CD8-positive, alpha-beta memory T cell (primary cell): ENCODE data around the gene PRSS27. TPM values are rescaled to one million over a fixed set of nuclear protein-coding genes. Genes with fewer than 3 reads are reported as not detected.
"Not testable (repeated sequence)": the region's sequence is repeated elsewhere in the genome, so short reads cannot be mapped to it uniquely, and the experiment has no call there.

Experiments
- CTCF ChIA-PET: fragments of 350-600 bp; sonication (Branson Sonifier 250); formaldehyde crosslinking; loops from one replicate; lab custom pipeline; 2021; ENCODE audit warnings: antibody characterized with exemption; lab: Charles Lee
- POLR2A ChIA-PET: fragments of 350-600 bp; sonication (Branson Sonifier 250); formaldehyde crosslinking; loops from one replicate; lab custom pipeline; 2021; ENCODE audit warnings: antibody characterized with exemption; lab: Charles Lee
- DNase-seq, 5 donors: peaks; one replicate each; pipeline versions ENCODE4 v3.0.0 to v3.0.0-alpha.2; 2020 to 2022; ENCODE audit warnings: mixed read lengths in 1 of 5
- H3K27ac ChIP-seq: one replicate; pipeline ENCODE4 v1.7.0; 2013; ENCODE audit warnings: low read depth, mild to moderate bottlenecking, low read length, moderate library complexity
- H3K27me3 ChIP-seq: 2 replicates; pipeline ENCODE4 v1.7.0; 2013; ENCODE audit warnings: low read length, mild to moderate bottlenecking; ENCODE audit not compliant: insufficient read depth, poor library complexity, severe bottlenecking
- H3K36me3 ChIP-seq: 2 replicates; pipeline ENCODE4 v1.7.0; 2013; ENCODE audit warnings: mild to moderate bottlenecking, low read length, moderate library complexity; ENCODE audit not compliant: insufficient read depth
- H3K4me1 ChIP-seq: 2 replicates; pipeline ENCODE4 v1.7.0; 2013; ENCODE audit warnings: mild to moderate bottlenecking, low read length, moderate library complexity; ENCODE audit not compliant: insufficient read depth
- H3K4me3 ChIP-seq: 2 replicates; pipeline ENCODE4 v1.7.0; 2013; ENCODE audit warnings: mild to moderate bottlenecking, low read length
- H3K9me3 ChIP-seq: 2 replicates; pipeline ENCODE4 v1.7.0; 2013; ENCODE audit warnings: mild to moderate bottlenecking, low read length
- H3K27ac Mint-ChIP-seq, 8 donors: one replicate each; pipeline ENCODE4 v1.8.0; 2020 to 2021; ENCODE audit warnings: mixed read lengths in 8 of 8, mild to moderate bottlenecking in 6 of 8, inconsistent platforms in 3 of 8, moderate library complexity in 3 of 8
- H3K27me3 Mint-ChIP-seq, 2 donors: one replicate each; pipeline ENCODE4 v1.8.0; 2020 to 2021; ENCODE audit warnings: mixed read lengths in 2 of 2, mild to moderate bottlenecking in 1 of 2, moderate library complexity in 1 of 2
- H3K36me3 Mint-ChIP-seq, 3 donors: one replicate each; pipeline ENCODE4 v1.8.0; 2020 to 2021; ENCODE audit warnings: mixed read lengths in 3 of 3, inconsistent platforms in 1 of 3, mild to moderate bottlenecking in 1 of 3
- H3K4me1 Mint-ChIP-seq, 3 donors: one replicate each; pipeline ENCODE4 v1.8.0; 2020 to 2021; ENCODE audit warnings: mixed read lengths in 3 of 3, inconsistent platforms in 1 of 3, mild to moderate bottlenecking in 1 of 3
- H3K4me3 Mint-ChIP-seq, 7 donors: one replicate each; pipeline ENCODE4 v1.8.0; 2020 to 2021; ENCODE audit warnings: mixed read lengths in 7 of 7, mild to moderate bottlenecking in 6 of 7, moderate library complexity in 4 of 7, inconsistent platforms in 2 of 7
- H3K9me3 Mint-ChIP-seq, 5 donors: one replicate each; pipeline ENCODE4 v1.8.0; 2020 to 2022; ENCODE audit warnings: mixed read lengths in 5 of 5, mild to moderate bottlenecking in 3 of 5, moderate library complexity in 2 of 5, inconsistent platforms in 1 of 5
- polyA plus RNA-seq: library from polyadenylated mRNA; unstranded; fragments of 300-500 nt; fragmentation: Illumina TruSeq; gene quantifications from one replicate; pipeline ENCODE4 v1.2.3, GENCODE V29; 2021
- total RNA-seq, 2 experiments: library from RNA; stranded (reverse); gene quantifications; one replicate each; pipeline ENCODE4 v1.2.3, GENCODE V29; 2021

The PRSS27 gene
- total and polyA plus RNA-seq, 3 experiments from 2014 or later, result 1.3 to 1.6 TPM; not detected in 1

GRCh38 chr16:2686075-2686474, 33.9 kb downstream of the PRSS27 start:
- H3K27me3 ChIP-seq, H3K9me3 ChIP-seq, H3K4me3 Mint-ChIP-seq, H3K27me3 Mint-ChIP-seq, H3K36me3 ChIP-seq, POLR2A ChIA-PET, H3K9me3 Mint-ChIP-seq, H3K4me3 ChIP-seq, DNase-seq, CTCF ChIA-PET, H3K27ac ChIP-seq: not testable (repeated sequence)
- H3K36me3 Mint-ChIP-seq, result peaks cover 0 to 16% (median 3%) of the 10 kb centered on the region in 3 donors
- peaks cover 23% of the 10 kb centered on the region for H3K4me1 ChIP-seq
- H3K4me1 Mint-ChIP-seq, result peaks cover 29 to 45% (median 30%) of the 10 kb centered on the region in 3 donors
- peak overlapping the region in 1 of 8 donors; percentile 79 for H3K27ac Mint-ChIP-seq

- POLR2A ChIA-PET, result interaction anchor here (2.1 kb wide), 1 partner anchor 10 kb away, joined by 10 read pairs; no protein-coding TSS in a partner anchor
- H3K27me3 Mint-ChIP-seq, H3K36me3 ChIP-seq, H3K9me3 Mint-ChIP-seq, CTCF ChIA-PET, H3K36me3 Mint-ChIP-seq, H3K27me3 ChIP-seq, DNase-seq, H3K9me3 ChIP-seq: not testable (repeated sequence)
- Mint-ChIP-seq H3K27ac (peak overlapping the region; percentile 29 to 87 (median 72)), H3K4me3 (peak overlapping the region; percentile 89 to 100 (median 93)), H3K4me1 (peaks cover 25 to 41% (median 30%) of the 10 kb centered on the region in 3 donors)
- peak overlapping the region; percentile 99 for H3K4me3 ChIP-seq
- peaks cover 23% of the 10 kb centered on the region for H3K4me1 ChIP-seq
- H3K27ac ChIP-seq, result peak overlapping the region; percentile 85
Measured at GRCh38 chr16:2683041-2683440, 37.0 kb downstream of the PRSS27 start.

GRCh38 chr16:2682209-2683021, 37.6 kb downstream of the PRSS27 start, which contains the start of gene KCTD5:
KCTD5 (plus strand) TSS chr16:2682523; CDS start chr16:2682549, 26 bp downstream.
- Histone ChIP-seq H3K27me3 (no peaks in the 10 kb centered on the region), H3K36me3 (no peaks in the 10 kb centered on the region), H3K27ac (peak within 1 kb of the TSS; percentile 85), H3K4me1 (peaks cover 18% of the 10 kb centered on the region), H3K4me3 (peak within 1 kb of the TSS; percentile 99), H3K9me3 (no peaks in the 10 kb centered on the region)
- H3K36me3 Mint-ChIP-seq, result peaks cover 0 to 4% (median 1%) of the 10 kb centered on the region in 3 donors
- H3K9me3 Mint-ChIP-seq, result no peaks in the 10 kb centered on the region
- DNase-seq, result peak; percentile 92 to 96 (median 93)
- ChIA-PET POLR2A (interaction anchor here (1.0 to 2.1 kb wide), 4 partner anchors 9 to 855 kb away, joined by 3 to 10 read pairs (median 3); partner anchors contain the start of genes FAHD1 and SRRM2), CTCF (no interaction called here)
- H3K4me3 Mint-ChIP-seq, result peak within 1 kb of the TSS; percentile 89 to 100 (median 94)
- no peaks in the 10 kb centered on the region for H3K27me3 Mint-ChIP-seq
- H3K4me1 Mint-ChIP-seq, result peaks cover 20 to 35% (median 25%) of the 10 kb centered on the region in 3 donors
- peak within 1 kb of the TSS; percentile 60 to 96 (median 92) for H3K27ac Mint-ChIP-seq

GRCh38 chr16:2680360-2680759, 39.7 kb downstream of the PRSS27 start:
- peak overlapping the region in 2 of 8 donors; percentile 56 to 78 for H3K27ac Mint-ChIP-seq

GRCh38 chr16:2679902-2680301, 40.1 kb downstream of the PRSS27 start:
- H3K9me3 Mint-ChIP-seq, H3K27ac Mint-ChIP-seq, H3K27me3 Mint-ChIP-seq, CTCF ChIA-PET, POLR2A ChIA-PET, H3K36me3 Mint-ChIP-seq, H3K36me3 ChIP-seq, H3K27ac ChIP-seq, H3K4me1 ChIP-seq, H3K9me3 ChIP-seq, H3K4me3 ChIP-seq, H3K27me3 ChIP-seq, DNase-seq: not testable (repeated sequence)
- Mint-ChIP-seq H3K4me3 (peak overlapping the region in 1 of 7 donors; percentile 24), H3K4me1 (peaks cover 10 to 22% (median 14%) of the 10 kb centered on the region in 3 donors)

More at GRCh38 chr16:2680360-2680759, 39.7 kb downstream of the PRSS27 start:
- H3K27me3 Mint-ChIP-seq, H3K27ac ChIP-seq, H3K27me3 ChIP-seq, H3K4me3 ChIP-seq, H3K9me3 ChIP-seq, H3K36me3 Mint-ChIP-seq, H3K36me3 ChIP-seq, POLR2A ChIA-PET, H3K9me3 Mint-ChIP-seq, CTCF ChIA-PET, H3K4me1 ChIP-seq, DNase-seq: not testable (repeated sequence)
- peaks cover 10 to 23% (median 16%) of the 10 kb centered on the region in 3 donors for H3K4me1 Mint-ChIP-seq
- H3K4me3 Mint-ChIP-seq, result peak overlapping the region in 3 of 7 donors; percentile 20 to 69 (median 41)

GRCh38 chr16:2678206-2678965, 41.6 kb downstream of the PRSS27 start:
- H3K27me3 Mint-ChIP-seq, H3K4me3 Mint-ChIP-seq, H3K9me3 Mint-ChIP-seq, H3K4me3 ChIP-seq, H3K27ac ChIP-seq, CTCF ChIA-PET, H3K9me3 ChIP-seq, DNase-seq, POLR2A ChIA-PET, H3K27me3 ChIP-seq, H3K36me3 ChIP-seq, H3K36me3 Mint-ChIP-seq: not testable (repeated sequence)
- peaks cover 15% of the 10 kb centered on the region for H3K4me1 ChIP-seq
- peak overlapping the region in 1 of 8 donors; percentile 41 for H3K27ac Mint-ChIP-seq
- H3K4me1 Mint-ChIP-seq, result peaks cover 8 to 25% (median 11%) of the 10 kb centered on the region in 3 donors

- H3K27ac ChIP-seq, H3K36me3 ChIP-seq, H3K27me3 ChIP-seq, H3K9me3 ChIP-seq, CTCF ChIA-PET, DNase-seq, H3K27me3 Mint-ChIP-seq, H3K36me3 Mint-ChIP-seq, POLR2A ChIA-PET, H3K9me3 Mint-ChIP-seq, H3K4me3 ChIP-seq: not testable (repeated sequence)
- Mint-ChIP-seq H3K4me1 (peaks cover 7 to 23% (median 9%) of the 10 kb centered on the region in 3 donors), H3K4me3 (peak overlapping the region in 1 of 7 donors; percentile 62), H3K27ac (peak overlapping the region in 1 of 8 donors; percentile 33)
- H3K4me1 ChIP-seq, result peaks cover 15% of the 10 kb centered on the region
Measured at GRCh38 chr16:2676937-2677336, 43.1 kb downstream of the PRSS27 start.
